ENCODE results near the gene TMEM150B.

The TMEM150B gene

DNA sequence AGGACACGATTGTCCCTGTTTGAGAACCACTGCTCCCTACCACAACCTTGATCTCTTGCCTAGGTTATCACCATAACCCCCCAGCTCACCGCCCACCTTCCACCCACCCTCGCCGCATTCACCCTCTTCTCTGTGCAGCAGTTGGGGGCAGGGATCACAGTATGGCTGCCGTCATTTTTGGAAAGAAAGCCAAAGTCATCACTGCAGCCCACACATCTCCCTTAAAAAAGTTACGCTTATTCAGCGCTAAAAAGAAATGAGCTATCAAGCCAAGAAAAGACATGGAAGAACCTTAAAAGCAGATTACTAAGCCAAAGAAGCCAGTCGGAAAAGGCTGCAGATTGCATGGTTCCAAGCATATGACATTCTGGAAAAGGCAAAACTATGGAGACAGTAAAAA lies 55.8 kb downstream of the TMEM150B start:
- TF ChIP-seq, protein P1, sequence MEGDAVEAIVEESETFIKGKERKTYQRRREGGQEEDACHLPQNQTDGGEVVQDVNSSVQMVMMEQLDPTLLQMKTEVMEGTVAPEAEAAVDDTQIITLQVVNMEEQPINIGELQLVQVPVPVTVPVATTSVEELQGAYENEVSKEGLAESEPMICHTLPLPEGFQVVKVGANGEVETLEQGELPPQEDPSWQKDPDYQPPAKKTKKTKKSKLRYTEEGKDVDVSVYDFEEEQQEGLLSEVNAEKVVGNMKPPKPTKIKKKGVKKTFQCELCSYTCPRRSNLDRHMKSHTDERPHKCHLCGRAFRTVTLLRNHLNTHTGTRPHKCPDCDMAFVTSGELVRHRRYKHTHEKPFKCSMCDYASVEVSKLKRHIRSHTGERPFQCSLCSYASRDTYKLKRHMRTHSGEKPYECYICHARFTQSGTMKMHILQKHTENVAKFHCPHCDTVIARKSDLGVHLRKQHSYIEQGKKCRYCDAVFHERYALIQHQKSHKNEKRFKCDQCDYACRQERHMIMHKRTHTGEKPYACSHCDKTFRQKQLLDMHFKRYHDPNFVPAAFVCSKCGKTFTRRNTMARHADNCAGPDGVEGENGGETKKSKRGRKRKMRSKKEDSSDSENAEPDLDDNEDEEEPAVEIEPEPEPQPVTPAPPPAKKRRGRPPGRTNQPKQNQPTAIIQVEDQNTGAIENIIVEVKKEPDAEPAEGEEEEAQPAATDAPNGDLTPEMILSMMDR (conservative IDR thresholded peaks at IDR 0.05; ENCODE audit: control insufficient read depth, insufficient read depth, low read depth, low read length): no peak
- DNase-seq (ENCODE audit: low read depth): no peak
- H3K4me3 ChIP-seq (ENCODE audit: control insufficient read depth, low read depth, low read length): no peak overlapping the region

DNA sequence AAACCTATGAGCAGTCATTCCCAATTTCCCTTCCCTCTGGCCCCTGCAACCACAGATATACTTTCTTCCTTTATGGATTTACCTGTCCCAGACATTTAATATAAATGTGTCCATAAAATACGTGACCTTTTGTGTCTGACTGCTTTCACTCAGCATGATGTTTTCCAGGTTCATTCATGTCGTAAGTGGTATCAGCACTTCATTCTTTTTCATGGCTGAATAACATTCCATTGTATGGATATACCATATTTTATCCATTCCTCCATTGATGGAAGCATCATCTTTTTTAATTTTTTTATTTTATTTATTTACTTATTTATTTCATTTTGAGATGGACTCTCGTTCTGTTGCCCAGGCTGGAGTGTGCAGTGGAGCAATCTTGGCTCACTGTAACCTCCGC lies 58.3 kb downstream of the TMEM150B start:
- H3K4me3 ChIP-seq (ENCODE audit: control insufficient read depth, low read depth, low read length): no peak overlapping the region
- DNase-seq (ENCODE audit: low read depth): no peak
- TF ChIP-seq, protein P1 (conservative IDR thresholded peaks at IDR 0.05; ENCODE audit: control insufficient read depth, insufficient read depth, low read depth, low read length): no peak

DNA sequence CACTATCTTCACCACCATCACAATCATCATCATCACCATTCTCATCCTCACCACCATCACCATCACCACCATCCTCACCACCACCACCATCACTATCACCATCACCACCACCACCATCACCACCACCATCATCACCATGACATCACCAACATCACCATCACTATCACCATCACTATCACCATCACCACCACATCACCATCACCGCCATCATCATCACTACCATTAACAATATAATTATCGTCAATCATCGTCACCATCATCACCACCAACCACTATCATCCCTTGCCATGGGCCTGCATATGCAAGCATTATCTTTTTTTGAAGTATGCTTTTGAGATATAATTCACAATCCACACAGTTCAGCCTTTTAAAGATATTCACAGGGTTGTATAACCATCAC lies 58.7 kb downstream of the TMEM150B start:
- no peak overlapping the region for H3K4me3 ChIP-seq (ENCODE audit: control insufficient read depth, low read depth, low read length)
- no peak for DNase-seq (ENCODE audit: low read depth)
- TF ChIP-seq, protein P1 (conservative IDR thresholded peaks at IDR 0.05; ENCODE audit: control insufficient read depth, insufficient read depth, low read depth, low read length): no peak

DNA sequence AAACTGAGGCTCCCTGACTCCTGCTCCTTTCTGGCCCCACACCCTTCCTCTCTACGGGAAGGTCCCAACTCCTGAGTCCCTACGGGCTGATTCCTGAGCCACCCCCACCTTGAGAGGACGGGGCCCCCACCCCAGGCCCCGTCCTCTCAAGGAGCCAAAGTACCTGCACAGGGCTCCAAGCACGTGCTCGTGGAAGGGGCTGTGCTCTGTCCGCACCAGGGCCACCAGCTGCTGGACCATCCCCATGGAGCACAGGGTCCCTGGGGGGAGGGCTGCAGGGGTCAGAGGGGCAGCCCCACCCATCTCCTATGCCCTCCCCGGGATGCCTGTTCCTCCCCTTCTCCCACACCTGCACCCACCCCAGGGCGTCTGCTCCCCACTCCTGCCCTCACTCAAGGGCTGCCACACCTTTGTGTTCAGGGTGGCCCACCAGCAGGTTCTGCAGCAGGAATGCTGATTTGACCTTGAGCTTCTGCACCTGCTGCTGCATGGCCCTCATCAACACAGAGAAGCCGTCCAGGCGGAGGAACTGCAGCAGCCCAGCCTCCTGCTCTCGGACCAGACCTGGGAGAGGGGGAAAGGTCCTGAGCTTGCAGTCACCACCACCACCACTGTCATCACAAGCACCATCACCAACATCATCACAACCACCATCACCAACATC lies 59.3 kb downstream of the TMEM150B start:
- TF ChIP-seq, protein P1 (conservative IDR thresholded peaks at IDR 0.05; ENCODE audit: control insufficient read depth, insufficient read depth, low read depth, low read length): no peak
- DNase-seq (ENCODE audit: low read depth): no peak
- H3K4me3 ChIP-seq (ENCODE audit: control insufficient read depth, low read depth, low read length): no peak overlapping the region

DNA sequence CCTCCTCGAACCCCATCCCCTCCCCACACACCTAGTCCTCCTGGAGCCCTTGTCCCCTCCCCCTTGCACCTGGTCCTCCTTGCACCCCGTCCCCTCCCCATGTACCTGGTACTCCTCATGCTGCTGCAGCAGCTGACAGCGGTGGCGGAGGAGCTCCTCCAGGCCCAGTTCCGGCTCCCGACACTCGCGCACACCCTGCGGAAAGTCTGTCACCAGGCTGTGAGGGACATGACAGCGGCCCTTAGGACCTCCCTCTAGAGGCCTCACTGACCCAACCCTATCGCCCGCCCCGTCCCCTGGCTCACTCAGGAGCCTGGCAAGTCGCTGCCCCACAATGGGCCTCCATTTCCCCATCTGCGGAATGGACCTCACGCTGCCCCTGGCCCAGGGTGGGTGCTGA lies 60.0 kb downstream of the TMEM150B start:
- no peak overlapping the region for H3K4me3 ChIP-seq (ENCODE audit: control insufficient read depth, low read depth, low read length)
- DNase-seq (ENCODE audit: low read depth): no peak
- TF ChIP-seq, protein P1 (conservative IDR thresholded peaks at IDR 0.05; ENCODE audit: control insufficient read depth, insufficient read depth, low read depth, low read length): no peak

DNA sequence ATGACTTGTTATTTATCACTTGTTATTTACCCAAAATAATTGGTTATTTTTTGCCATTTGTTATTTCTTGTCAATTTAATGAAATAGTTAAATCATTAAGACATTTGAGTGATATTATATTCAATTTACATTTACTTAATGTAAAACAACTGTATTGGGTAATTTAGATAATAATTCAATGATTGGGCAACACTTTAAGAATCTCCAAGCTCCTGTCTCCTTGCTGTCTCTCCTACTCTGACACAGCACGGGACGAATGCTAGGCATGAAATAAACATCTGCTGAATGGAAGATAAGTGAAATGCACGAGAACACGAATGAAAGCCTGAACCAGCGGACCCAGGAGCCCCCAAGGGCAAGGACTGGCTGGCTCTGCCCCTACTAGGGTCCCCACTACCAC lies 60.6 kb downstream of the TMEM150B start:
- no peak for DNase-seq (ENCODE audit: low read depth)
- TF ChIP-seq, protein P1 (conservative IDR thresholded peaks at IDR 0.05; ENCODE audit: control insufficient read depth, insufficient read depth, low read depth, low read length): no peak
- H3K4me3 ChIP-seq (ENCODE audit: control insufficient read depth, low read depth, low read length): no peak overlapping the region
